ENCODE results near the gene C1R.
"Not testable (repeated sequence)": the region's sequence is repeated elsewhere in the genome, so short reads cannot be mapped to it uniquely, and the experiment has no call there.

The C1R gene

GRCh38 chr12:7068240-7068993 is 23.8 kb downstream of the C1R start:
- DNase-seq (ENCODE audit: low read depth): no peak

GRCh38 chr12:7067096-7067495 is 25.1 kb downstream of the C1R start:
- DNase-seq (ENCODE audit: low read depth): no peak

- no peak for DNase-seq (ENCODE audit: low read depth)
Observed at GRCh38 chr12:7066596-7066995, 25.6 kb downstream of the C1R start.

GRCh38 chr12:7065073-7065623 is 27.1 kb downstream of the C1R start:
- no peak for DNase-seq (ENCODE audit: low read depth)

GRCh38 chr12:7064516-7064915 is 27.7 kb downstream of the C1R start:
- no peak for DNase-seq (ENCODE audit: low read depth)

GRCh38 chr12:7061596-7061995 is 30.6 kb downstream of the C1R start:
- no peak for DNase-seq (ENCODE audit: low read depth)

- DNase-seq (ENCODE audit: low read depth): no peak
Observed at GRCh38 chr12:7061138-7061537, 31.1 kb downstream of the C1R start.

GRCh38 chr12:7060353-7060954 is 31.8 kb downstream of the C1R start, which contains the start of gene C1S:
Gene C1S, plus strand, starts transcription at chr12:7060718. Its CDS starts 1,195 bp downstream, at chr12:7061913.
- no peak for DNase-seq (ENCODE audit: low read depth)

- no peak for DNase-seq (ENCODE audit: low read depth)
Observed at GRCh38 chr12:7059780-7060179, 32.5 kb downstream of the C1R start.

GRCh38 chr12:7058850-7059395 is 33.3 kb downstream of the C1R start:
- DNase-seq (ENCODE audit: low read depth): no peak

GRCh38 chr12:7058163-7058845 is 33.9 kb downstream of the C1R start:
- DNase-seq (ENCODE audit: low read depth): no peak

- DNase-seq (ENCODE audit: low read depth): not testable (repeated sequence)
Observed at GRCh38 chr12:7055736-7056135, 36.5 kb downstream of the C1R start.

- DNase-seq (ENCODE audit: low read depth): no peak
Observed at GRCh38 chr12:7054925-7055324, 37.3 kb downstream of the C1R start.

- not testable (repeated sequence) for DNase-seq (ENCODE audit: low read depth)
Observed at GRCh38 chr12:7049973-7050372, 42.3 kb downstream of the C1R start.

GRCh38 chr12:7049445-7049951 is 42.7 kb downstream of the C1R start:
- not testable (repeated sequence) for DNase-seq (ENCODE audit: low read depth)

GRCh38 chr12:7047306-7047705 is 44.9 kb downstream of the C1R start:
- DNase-seq (ENCODE audit: low read depth): no peak

- no peak for DNase-seq (ENCODE audit: low read depth)
Observed at GRCh38 chr12:7046383-7047105, 45.7 kb downstream of the C1R start.

GRCh38 chr12:7045913-7046312 is 46.3 kb downstream of the C1R start:
- no peak for DNase-seq (ENCODE audit: low read depth)

- DNase-seq (ENCODE audit: low read depth): no peak
Observed at GRCh38 chr12:7042842-7043241, 49.4 kb downstream of the C1R start.

- no peak for DNase-seq (ENCODE audit: low read depth)
Observed at GRCh38 chr12:7039403-7039802, 52.8 kb downstream of the C1R start.

- no peak for DNase-seq (ENCODE audit: low read depth)
Observed at GRCh38 chr12:7038591-7038990, 53.7 kb downstream of the C1R start.

- DNase-seq (ENCODE audit: low read depth): not testable (repeated sequence)
Observed at GRCh38 chr12:7037411-7037810, 54.8 kb downstream of the C1R start.
